Germinal center (tissue), 1 donor: ENCODE data around the gene DLK2.
A peak's percentile ranks its signal among the peaks of the same experiment; 100 is the strongest.

ENCODE experiments used
- DNase-seq: peaks from one replicate; pipeline ENCODE4 v3.0.0; 2012; ENCODE audit warnings: mixed read lengths, low spot score

Gene DLK2

DNA sequence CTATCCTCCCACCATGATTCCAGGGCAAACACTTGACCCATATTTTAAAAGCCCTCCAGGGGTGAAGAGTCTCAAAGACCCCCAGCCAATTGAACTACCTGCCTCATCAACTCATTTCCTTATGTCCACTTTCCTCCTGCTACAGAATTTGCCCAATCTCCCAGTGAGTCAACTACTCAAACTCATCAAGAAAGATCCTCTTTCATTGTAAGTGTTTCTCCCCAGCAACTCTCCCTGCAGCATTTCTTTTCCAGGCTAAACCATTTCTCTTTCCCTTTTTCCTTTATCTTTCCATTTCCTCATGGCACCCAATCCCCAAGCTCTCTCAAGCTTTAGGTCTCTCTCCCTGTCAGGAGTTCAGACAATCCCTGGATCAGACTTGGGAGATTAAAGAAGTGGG lies 1.5 kb downstream of the DLK2 start:
- no peak for DNase-seq

DNA sequence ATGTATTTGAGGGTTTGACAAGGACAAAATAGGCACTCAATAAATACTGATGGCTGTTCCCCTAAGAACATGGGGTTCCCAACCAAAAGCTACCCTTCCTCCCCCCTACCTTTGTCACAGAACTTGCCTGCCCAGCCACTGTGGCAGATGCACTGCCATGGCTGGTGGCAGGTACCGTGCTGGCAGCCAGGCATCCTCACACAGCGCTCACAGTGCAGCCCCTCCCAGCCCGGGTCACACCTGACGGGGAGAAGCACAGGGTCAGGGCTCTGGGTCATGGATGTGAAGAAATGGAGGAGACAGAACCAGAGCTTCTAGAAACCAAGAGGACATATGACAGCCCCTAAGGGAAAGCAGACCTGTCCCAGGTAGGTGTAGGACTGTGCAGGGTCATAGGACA lies 2.5 kb downstream of the DLK2 start:
- DNase-seq: no peak

DNA sequence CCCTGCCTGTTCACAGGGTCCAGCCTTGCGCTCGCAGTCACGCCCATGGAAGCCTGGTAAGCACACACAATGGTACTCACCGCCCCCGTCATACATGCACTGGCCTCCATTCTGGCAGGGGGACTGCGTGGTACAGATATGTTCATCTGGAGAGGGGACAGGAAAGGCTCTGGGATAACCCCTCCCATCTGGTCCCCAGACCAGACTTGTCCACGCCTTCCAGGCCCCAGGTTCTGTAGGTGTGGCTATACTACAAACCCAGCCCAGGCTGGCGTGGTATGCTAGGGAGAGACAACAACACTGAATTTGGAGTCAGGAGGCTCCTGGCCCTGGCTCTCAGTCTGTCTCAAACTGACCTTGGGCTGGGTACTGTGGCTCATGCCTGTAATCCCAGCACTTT lies 3.4 kb downstream of the DLK2 start:
- DNase-seq: no peak

DNA sequence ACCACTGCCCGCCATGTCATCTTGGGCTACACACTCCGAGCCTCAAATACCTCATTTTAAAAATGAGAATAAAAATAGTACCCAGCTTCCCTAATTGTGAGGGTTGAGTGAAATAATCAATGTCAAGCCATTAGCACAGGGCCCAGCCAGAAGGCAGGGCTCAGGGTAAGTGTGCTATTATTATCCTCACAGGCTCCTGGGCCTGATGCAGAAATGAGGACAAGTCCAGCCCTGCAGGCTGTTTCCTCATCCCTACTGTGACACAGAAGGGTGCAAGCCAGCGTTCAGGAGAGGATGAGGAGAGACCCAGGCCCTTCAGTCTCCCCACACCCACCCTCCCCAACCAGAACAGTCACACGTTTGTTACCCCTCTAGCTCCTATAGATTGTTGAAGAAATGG lies 4.0 kb downstream of the DLK2 start:
- DNase-seq: no peak

DNA sequence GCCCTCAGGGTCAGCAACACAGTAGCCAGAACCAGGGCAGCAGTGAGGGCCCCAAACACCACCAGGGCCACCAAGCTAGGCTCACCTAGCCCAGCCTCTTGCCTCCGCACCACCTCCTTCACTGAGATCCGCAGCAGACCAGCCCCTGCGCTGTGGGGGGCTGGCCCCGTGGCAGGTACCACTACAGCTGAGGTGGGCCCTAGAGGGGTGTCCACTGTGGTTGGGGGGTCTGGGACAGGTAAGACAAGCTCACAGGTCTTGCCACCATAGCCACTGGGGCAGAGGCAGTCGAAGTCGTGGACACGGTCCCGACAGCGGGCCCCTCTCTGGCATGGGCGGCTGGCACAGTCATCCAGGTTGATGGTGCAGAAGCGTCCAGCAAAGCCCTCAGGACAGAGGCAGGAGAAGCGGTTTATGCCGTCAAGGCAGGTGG lies 4.6 kb downstream of the DLK2 start:
- DNase-seq: no peak

DNA sequence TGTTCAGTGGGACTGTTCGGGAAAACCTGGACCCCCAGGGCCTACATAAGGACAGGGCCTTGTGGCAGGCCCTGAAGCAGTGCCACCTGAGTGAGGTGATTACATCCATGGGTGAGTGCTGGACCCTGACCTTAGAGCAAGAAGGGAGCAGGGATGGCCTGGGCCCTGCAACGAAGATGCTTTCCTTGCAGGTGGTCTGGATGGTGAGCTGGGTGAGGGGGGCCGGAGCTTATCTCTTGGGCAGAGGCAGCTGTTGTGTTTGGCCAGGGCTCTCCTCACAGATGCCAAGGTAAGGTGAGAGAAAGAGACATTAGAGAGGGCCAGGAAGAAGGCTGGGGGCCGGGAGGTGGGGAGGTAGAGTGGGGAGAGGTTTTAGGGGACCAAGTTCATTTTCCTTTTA lies 6.4 kb downstream of the DLK2 start:
- no peak for DNase-seq

DNA sequence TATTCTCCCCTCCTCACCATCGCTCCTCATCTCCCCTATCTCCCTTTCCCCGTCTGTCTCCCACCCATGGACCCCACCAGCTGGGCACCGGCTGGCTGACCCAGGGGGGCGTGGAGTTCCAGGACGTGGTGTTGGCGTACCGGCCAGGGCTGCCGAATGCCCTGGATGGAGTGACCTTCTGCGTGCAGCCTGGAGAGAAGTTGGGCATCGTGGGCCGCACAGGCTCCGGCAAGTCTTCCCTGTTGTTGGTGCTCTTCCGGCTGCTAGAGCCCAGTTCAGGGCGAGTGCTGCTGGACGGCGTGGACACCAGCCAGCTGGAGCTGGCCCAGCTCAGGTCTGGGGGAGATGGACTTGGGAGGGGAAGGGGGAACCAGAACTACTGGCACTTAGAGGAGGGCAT lies 7.7 kb downstream of the DLK2 start:
- DNase-seq: no peak

DNA sequence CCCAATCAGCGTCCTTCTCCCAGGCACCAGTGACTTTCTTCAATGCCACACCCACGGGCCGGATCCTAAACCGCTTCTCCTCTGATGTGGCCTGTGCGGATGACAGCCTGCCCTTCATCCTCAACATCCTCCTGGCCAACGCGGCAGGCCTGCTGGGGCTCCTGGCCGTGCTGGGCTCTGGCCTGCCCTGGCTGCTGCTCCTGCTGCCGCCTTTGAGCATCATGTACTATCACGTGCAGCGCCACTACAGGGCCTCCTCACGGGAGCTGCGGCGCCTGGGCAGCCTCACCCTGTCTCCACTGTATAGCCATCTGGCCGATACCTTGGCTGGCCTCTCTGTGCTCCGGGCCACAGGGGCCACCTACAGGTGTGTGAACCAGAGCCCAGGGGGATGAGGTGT lies 9.8 kb downstream of the DLK2 start:
- DNase-seq: no peak

DNA sequence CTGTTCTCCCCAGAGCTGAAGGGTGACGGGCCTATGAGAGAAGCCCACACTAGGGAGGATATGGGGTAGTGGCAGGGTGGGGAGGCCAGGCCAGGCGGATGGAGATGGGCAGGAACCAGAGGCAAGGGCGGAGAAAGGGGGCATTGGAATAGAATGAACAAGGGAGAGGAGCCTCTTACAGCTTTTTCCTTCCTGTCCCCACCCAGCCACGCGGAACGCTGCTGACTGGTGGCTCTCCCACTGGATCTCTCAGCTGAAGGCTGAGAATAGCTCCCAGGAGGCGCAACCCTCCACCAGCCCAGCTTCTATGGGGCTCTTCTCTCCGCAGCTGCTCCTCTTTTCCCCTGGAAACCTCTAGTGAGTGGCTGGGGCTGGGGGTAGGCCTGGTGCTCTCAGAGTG lies 10.8 kb downstream of the DLK2 start:
- DNase-seq: no peak

DNA sequence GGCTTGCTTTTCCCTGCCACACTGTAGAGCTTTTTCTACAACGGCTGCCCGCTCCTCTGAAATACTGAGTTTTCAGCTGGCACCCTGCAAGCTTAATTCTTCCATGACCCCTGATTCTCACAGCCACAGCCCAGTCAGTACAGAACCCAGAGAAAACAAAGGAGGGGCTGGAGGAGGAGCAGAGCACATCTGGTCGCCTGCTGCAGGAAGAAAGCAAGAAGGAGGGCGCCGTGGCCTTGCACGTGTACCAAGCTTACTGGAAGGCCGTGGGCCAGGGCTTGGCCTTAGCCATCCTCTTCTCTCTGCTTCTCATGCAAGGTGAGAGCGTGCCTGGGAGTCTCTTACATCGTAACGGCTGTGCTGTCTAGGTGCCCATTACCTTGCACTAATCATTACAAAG lies 11.3 kb downstream of the DLK2 start:
- DNase-seq: no peak

DNA sequence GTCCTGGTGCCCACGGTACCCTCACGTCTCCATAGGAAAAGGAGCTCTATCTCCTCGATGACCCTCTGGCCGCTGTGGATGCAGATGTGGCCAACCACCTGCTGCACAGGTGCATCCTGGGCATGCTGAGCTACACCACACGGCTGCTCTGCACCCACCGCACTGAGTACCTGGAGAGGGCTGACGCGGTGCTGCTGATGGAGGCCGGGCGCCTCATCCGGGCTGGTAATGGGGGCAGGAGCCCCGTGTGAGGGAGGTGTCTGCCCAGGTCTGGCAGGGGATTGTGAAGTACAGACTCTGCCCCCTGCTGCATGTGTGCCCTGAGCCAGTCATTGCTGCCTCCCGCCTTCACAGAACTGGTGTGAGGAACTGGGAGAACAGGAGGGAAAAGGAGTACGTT lies 12.4 kb downstream of the DLK2 start:
- DNase-seq: no peak

DNA sequence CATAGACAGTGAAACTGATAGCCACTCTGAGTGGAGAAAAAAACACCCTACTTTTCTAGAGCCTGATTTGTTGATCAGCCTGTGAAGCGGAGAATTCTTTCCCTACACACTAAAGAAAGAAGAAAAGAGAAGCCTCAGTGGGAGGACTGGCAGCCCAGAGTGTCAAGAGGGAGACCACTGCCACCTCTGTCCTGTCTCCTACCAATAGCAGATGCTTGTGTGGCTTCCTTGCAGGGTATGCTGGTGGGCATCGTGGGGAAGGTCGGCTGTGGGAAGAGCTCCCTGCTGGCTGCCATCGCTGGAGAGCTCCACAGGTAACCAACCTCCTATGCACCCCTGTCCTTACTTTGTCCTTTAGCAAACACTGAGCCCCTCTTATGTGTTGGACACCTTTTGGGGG lies 17.6 kb downstream of the DLK2 start:
- DNase-seq: no peak

DNA sequence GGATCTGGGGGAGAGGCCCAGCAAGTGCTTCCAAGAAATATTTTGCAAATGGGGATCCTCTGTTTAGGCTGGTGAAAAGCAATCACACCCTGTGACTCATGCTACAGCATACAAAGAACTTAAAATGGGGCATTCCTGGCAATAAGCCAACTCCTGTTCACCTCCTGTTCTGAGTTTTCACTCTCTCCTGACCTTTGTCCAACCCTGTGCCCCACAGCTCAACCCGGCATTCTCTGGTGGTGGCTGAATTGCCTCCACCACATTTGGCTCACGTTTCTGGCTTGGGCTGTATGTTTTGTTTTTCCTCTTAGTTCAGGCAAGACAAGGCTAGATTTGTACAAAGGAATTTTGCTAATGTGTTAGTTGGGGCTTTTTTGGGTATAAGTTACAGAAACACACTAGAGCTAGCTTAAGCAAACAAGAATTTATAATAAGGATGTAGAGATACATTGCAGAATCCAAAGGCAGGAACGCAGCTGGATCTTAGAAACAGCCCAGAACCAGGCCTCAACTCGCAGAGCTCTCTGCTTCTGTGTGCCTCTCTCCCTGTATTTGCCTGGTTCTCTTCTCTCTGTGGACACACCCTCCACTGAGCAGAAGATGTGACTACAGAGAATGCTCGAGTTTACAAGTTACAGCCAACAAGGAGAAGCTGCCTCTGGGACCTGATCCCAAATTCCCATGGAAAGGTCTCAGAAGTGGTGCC lies 18.6 kb downstream of the DLK2 start:
- DNase-seq: no peak

DNA sequence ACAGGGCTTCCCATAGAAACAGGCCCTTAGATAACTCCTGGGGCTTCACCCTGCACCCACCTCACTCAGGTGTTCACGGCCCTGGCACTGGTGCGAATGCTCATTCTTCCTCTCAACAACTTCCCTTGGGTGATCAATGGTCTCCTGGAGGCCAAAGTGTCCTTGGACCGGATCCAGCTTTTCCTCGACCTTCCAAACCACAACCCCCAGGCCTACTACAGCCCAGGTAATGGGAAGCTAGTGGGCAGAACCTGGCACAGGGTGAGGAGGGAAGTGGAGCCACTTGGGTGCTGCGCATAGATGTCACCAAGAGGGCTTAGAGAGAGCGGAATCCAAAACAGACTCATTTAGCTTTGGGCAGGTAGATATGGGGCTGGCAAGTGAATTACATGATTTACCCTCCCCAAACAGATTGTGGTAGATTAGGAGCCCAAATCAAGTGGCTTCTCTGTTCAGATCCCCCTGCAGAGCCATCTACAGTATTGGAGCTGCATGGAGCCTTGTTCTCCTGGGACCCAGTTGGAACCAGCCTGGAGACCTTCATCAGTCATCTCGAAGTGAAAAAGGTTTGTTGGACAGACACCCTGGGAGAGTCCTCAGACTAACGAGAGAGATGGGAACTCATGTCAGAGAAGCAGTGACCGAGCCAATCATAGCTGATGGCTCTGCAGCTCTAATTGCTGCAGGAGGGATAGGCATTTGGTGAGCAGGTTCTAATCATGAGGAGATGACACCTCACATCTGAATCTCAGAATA lies 19.5 kb downstream of the DLK2 start:
- DNase-seq: no peak

DNA sequence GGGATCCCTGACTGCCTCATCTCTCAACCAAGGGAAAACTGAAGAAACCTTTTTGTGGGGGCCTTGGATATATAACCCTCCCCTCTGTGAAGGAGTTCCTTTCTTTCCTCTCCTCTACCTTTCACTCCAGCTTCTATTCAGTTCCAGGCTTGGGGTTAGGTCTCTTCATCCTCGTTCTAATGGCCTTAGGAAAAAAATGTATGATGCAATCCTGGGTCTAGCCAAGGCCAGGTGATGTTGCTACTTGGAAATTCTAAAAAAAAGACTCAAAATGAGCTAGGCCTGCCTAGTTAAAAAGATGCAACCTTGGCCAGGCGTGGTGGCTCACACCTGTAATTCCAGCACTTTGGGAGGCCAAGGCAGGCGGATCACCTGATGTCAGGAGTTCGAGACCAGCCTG lies 20.4 kb downstream of the DLK2 start:
- no peak for DNase-seq

DNA sequence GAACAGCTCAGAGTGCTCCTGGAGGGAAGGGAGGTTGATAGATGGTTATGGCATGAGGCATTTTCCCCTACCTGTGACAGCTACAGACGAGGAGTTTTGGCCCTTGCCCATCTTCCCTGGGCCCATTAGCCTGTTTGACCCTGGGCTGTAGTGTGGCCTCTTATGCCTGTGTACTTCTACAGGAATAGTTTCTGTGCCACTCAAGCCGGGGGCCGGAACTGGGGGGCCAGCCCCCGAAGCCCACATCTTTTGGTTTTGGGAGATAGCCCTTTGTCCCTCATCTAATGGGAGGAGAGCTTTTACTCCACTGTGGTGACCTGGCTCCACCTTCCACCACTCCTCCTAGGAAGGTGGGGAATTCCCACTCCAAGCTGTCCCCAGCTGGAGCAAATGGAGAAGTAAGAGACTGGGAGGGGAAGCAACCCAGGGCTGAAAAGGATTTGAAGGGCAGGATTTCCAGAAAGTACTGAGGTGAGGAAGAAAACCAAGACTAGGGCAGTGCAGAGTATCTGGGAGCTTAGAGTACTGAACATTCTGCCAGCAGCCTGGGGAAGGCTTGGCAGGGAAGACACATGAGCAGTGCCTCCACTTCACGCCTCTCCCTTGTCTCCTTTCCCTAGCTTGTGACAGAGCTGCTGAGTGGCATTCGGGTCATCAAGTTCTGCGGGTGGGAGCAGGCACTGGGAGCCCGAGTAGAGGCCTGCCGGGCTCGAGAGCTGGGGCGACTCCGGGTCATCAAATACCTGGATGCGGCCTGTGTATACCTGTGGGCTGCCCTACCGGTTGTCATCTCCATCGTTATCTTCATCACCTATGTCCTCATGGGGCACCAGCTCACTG lies 21.1 kb downstream of the DLK2 start:
- no peak for DNase-seq

DNA sequence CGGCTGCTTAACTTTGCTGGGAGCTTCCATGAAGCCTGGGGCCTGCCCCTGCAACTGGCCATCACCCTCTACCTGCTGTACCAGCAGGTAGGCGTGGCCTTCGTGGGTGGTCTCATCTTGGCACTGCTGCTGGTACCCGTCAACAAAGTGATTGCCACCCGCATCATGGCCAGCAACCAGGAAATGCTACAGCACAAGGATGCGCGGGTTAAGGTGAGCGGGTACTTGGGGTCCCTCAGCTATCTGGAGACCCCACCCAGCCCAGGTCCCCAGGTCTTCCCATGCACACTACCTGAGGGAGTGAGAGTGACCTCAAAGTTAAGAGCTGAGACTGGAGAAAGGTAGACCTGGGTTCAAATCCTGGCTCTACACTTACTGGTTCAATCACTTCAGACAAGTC lies 22.2 kb downstream of the DLK2 start:
- DNase-seq: no peak

DNA sequence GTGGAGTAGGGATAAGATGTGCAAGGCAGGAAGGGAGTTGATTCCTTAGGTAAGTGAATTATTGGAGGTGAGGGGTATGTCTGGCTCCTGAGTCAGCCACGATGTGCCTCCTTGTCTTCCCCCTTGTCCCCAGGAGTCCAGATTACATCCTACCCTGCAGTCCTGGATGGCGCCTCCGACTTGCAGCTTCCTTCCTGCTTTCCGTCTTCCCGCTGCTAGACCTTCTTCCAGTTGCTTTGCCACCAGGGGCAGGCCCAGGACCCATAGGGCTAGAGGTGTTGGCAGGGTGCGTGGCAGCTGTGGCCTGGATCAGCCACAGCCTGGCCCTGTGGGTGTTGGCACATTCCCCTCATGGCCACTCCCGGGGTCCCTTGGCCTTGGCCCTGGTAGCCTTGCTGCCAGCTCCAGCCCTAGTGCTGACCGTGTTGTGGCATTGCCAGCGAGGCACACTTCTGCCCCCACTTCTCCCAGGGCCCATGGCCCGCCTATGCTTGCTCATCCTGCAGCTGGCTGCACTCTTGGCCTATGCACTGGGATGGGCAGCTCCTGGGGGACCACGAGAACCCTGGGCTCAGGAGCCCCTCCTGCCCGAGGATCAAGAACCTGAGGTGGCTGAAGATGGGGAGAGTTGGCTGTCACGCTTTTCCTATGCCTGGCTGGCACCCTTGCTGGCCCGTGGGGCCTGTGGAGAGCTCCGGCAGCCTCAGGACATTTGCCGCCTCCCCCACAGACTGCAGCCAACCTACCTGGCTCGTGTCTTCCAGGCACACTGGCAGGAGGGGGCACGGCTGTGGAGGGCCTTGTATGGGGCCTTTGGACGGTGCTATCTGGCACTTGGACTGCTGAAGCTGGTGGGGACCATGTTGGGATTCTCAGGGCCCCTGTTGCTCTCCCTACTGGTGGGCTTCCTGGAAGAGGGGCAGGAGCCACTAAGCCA lies 23.1 kb downstream of the DLK2 start:
- DNase-seq: no peak

DNA sequence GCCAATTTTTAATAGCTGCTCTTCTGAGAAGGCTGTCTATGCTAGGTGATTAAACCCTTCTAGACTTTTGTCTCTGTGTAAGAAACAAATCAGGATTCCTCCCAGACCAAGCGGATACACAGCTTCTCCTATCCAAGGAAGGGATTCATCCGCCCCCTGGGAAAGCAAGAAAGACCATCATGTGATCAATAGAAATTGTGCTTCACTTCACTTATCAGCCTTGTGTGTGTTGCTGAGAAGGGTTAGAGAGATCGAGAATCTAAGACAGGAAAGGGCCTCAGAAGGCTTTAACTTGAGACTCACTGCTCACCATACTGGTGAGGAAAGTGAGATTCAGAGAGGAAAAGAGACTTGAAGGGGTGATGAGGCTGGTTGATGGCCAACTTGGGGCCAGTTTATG lies 26.5 kb downstream of the DLK2 start:
- DNase-seq: no peak

DNA sequence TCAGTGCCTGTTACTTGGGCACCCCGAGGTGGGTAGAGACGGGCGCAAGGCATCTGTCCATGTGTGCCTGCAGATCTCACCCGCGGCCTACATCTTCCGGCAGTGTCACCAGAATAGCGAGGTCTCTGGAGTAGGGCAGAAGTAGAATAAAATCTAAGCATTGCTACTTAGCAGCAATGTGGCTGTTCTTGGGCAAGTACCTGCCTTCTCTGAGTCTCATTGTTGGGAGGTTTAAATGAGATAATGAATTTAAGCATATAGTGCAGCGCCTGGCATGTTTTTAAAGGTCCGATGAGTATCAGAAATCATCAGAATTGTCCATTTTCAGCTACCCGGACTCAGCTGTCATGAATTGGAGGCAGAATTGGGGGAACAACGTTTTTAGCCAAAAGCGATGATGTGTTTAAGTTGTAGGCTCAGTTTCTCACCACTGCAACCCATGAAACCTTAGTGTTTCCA lies 27.2 kb downstream of the DLK2 start:
- DNase-seq: no peak

DNA sequence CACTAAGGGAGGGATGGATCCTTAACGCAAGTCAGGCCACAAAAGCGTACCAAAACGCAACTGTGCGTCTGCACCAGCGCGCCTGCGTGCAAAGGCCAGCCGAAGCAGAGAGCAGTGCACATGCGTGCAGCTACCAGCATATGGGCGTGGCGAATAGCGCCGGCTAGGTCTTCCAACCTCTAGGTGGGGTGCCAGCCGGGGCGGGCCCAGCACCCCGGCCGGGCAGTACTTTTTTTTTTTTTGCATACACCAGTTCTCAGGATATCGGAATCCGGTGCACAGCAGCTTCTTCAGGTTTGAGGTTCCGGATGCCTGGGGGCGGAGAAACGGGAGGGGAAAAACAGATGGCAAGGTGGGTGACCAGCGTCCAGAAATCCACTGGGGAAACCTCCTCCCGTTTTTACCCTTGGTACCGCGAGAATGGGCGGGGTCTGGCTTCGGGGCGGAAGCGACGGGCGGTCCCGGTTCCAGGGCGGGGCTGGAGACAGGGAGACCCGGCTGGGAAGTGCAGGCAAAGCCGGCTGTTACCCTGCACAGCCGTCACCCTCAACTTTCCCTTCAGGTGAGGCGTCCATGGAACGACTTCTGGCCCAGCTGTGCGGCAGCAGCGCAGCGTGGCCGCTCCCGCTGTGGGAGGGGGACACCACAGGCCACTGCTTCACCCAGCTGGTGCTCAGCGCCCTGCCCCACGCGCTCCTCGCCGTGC lies 27.8 kb downstream of the DLK2 start, which contains the start of gene ABCC10:
TSS of gene ABCC10 (plus strand) at position 136 of the 706 bp plus-strand sequence. CDS start at position 574, 438 bp downstream.
- peak; percentile 96 for DNase-seq
